Activated T-helper 1 cell treated with anti-CD3 and anti-CD28 coated beads, Interleukin-12 subunit alpha, Interleukin-12 subunit beta, Interleukin-2, Interleukin-4 antibody, amounts not matched to agents 30 ng/mL and 10 ng/mL and 1 ng/mL, durations not matched to agents 14 hours and 24 hours and 36 hours (primary cell): ENCODE data around the gene ERCC5. TPM values are rescaled to one million over a fixed set of nuclear protein-coding genes. Genes with fewer than 3 reads are reported as not detected.

Experiments
- DNase-seq: peaks from one replicate; pipeline ENCODE4 v3.0.0; 2021; ENCODE audit warnings: low spot score
- H3K27ac Mint-ChIP-seq: one replicate; pipeline ENCODE4 v1.8.0; 2021; ENCODE audit warnings: mild to moderate bottlenecking, mixed read lengths
- H3K27me3 Mint-ChIP-seq: one replicate; pipeline ENCODE4 v1.8.0; 2022; ENCODE audit warnings: mild to moderate bottlenecking, moderate library complexity, mixed read lengths; ENCODE audit not compliant: insufficient read depth
- H3K36me3 Mint-ChIP-seq: one replicate; pipeline ENCODE4 v1.8.0; 2021; ENCODE audit warnings: low read depth, mixed read lengths
- H3K4me1 Mint-ChIP-seq: one replicate; pipeline ENCODE4 v1.8.0; 2021; ENCODE audit warnings: low read depth, mixed read lengths
- H3K4me3 Mint-ChIP-seq: one replicate; pipeline ENCODE4 v1.8.0; 2021; ENCODE audit warnings: mild to moderate bottlenecking, moderate library complexity, mixed read lengths
- H3K9me3 Mint-ChIP-seq: one replicate; pipeline ENCODE4 v1.8.0; 2021; ENCODE audit warnings: mixed read lengths
- intact Hi-C: fragments of 100-400 bp; cut with micrococcal nuclease; formaldehyde crosslinking; loops from one replicate; pipeline ENCODE4 v1.15.1; 2024
- total RNA-seq: library from RNA; stranded (reverse); gene quantifications from 2 replicates; pipeline ENCODE4 v1.2.3, GENCODE V29; 2022

ERCC5 gene
- 40.3 and 42.4 TPM in 2 replicates for total RNA-seq

DNA sequence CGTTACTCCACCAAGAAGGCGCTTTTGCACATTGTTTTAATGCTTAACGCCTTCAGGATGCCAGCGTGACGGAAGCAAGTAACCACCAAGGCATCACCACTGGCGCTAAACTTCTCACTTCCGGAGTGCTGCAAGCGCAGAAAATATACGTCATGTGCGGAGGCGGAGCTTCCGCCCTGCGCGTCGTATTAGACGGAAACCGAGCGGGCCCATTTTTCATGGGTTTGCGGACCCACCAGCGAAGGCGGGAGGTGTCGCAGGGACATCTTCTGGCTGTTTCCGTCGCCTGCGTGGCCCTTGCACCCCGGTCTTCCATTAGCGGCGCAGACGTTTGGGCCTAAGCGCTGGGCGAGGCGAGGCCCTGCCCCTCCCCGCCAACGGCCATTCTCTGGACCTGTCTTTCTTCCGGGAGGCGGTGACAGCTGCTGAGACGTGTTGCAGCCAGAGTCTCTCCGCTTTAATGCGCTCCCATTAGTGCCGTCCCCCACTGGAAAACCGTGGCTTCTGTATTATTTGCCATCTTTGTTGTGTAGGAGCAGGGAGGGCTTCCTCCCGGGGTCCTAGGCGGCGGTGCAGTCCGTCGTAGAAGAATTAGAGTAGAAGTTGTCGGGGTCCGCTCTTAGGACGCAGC, at the start of gene ERCC5:
TSS of gene ERCC5 (plus strand) at position 403 of the 631 bp plus-strand sequence. CDS start 235 bp downstream, outside the sequence.
- Mint-ChIP-seq H3K4me1 (peaks cover 51% of the 10 kb centered on the region), H3K9me3 (no peaks in the 10 kb centered on the region), H3K4me3 (peak within 1 kb of the TSS; percentile 95), H3K27ac (peak within 1 kb of the TSS; percentile 99), H3K27me3 (no peaks in the 10 kb centered on the region), H3K36me3 (peaks cover 9% of the 10 kb centered on the region)
- peak; percentile 94 for DNase-seq
- intact Hi-C loops = loop anchor here (1.0 to 5.0 kb wide), 9 partner anchors 45 to 1218 kb away; partner anchors contain the start of genes TEX30 and TPP2

DNA sequence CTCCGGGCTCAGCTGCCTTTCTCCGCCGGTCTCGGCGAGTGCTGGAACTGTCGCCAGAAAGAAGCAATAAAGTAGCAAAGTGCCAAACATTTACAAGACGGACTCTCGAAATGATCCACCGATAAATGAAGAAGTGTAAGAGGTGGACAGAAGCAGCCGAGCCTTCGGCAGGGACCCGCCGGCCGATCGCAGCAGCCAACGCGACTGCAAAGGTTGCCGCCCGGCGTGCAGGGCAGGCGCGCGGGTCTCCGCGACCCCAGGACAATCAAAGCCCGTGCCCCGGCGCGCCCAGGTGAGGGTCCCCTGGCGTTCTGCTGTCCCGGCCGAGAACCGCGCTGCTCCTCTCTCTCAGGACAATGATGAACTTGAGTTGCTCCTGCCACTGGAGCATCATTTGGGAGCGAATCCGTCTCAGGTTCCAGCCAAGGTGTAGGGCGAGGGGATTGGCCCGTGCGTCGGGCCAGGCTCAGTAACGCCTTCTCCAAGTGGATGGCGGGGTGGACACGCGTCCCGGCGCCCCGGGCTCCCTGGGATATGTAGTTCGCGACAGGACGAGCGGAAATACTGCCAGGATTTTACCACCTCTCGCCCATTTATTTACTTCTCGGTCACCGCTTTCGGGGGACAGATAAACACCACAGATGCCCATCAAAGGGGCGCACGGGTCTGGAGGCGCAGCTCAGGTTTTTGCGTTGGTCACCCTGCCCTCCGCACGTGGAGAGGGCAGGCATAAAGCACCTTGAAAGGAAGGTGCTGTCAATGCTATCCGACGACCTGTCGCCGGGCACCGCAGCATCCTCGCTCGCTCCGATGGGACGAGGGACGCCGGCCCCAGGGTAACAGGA, 47.0 kb upstream of the ERCC5 start, which contains the start of the genes BIVM and POGLUT2:
TSS of gene BIVM (plus strand) at position 539 of the 845 bp plus-strand sequence. CDS start 8,149 bp downstream, outside the sequence.
TSS of gene POGLUT2 (minus strand) at position 396 of the 845 bp plus-strand sequence. CDS start at position 90, 306 bp downstream.
- Mint-ChIP-seq H3K4me1 (peaks cover 40% of the 10 kb centered on the region), H3K27ac (peak within 1 kb of the TSS; percentile 91), H3K4me3 (peak within 1 kb of the TSS; percentile 97), H3K9me3 (no peaks in the 10 kb centered on the region), H3K27me3 (no peaks in the 10 kb centered on the region), H3K36me3 (peaks cover 12% of the 10 kb centered on the region)
- intact Hi-C loops = loop anchor here (1.0 kb wide), 2 partner anchors 20 to 74 kb away; no protein-coding TSS in a partner anchor
- peak; percentile 83 for DNase-seq

DNA sequence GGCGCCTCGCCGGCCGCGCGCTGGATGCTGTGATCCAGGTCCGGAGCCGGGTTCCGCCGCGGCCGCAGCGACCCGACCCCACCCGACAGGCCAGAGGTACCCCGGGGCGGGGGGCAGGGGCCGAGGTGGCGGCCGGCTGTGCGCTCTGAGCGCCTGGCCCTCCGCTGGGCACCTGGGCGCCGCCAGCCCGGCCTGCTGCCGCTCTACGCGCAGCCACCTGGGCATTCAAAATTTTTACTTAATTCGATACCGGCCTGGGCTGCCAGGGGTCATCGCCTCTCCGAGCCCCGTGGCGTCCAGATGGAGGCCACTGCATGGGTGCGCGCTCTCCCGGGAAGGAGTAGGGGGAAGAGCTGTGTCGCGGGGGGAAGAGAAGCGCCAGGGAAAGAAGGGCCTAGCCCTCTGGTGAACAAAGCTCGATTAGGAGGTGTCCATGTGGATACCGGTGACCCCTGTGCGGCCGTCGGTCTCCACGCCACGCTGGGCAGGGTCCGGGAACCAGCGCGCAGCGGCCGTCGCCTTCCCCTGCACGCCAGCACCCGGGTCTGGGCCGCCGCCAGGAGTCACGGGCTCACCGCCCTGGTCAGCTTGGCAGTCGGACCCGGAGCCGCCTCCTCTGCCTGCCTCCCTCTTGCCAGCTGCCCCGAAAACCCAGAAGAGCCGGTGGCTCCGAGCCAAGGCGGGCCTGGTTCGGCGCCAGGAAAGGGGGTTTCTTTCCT, 46.2 kb upstream of the ERCC5 start:
- peaks cover 43% of the 10 kb centered on the region for H3K4me1 Mint-ChIP-seq
- H3K9me3 Mint-ChIP-seq = no peaks in the 10 kb centered on the region
- H3K27me3 Mint-ChIP-seq = no peaks in the 10 kb centered on the region
- H3K36me3 Mint-ChIP-seq = peaks cover 12% of the 10 kb centered on the region
- peak; percentile 15 for DNase-seq
- peak overlapping the region; percentile 97 for H3K4me3 Mint-ChIP-seq
- intact Hi-C loops = loop anchor here (1.0 to 10.0 kb wide), 11 partner anchors 15 to 407 kb away; partner anchors contain the start of genes TEX30 and TPP2
- peak overlapping the region; percentile 91 for H3K27ac Mint-ChIP-seq

DNA sequence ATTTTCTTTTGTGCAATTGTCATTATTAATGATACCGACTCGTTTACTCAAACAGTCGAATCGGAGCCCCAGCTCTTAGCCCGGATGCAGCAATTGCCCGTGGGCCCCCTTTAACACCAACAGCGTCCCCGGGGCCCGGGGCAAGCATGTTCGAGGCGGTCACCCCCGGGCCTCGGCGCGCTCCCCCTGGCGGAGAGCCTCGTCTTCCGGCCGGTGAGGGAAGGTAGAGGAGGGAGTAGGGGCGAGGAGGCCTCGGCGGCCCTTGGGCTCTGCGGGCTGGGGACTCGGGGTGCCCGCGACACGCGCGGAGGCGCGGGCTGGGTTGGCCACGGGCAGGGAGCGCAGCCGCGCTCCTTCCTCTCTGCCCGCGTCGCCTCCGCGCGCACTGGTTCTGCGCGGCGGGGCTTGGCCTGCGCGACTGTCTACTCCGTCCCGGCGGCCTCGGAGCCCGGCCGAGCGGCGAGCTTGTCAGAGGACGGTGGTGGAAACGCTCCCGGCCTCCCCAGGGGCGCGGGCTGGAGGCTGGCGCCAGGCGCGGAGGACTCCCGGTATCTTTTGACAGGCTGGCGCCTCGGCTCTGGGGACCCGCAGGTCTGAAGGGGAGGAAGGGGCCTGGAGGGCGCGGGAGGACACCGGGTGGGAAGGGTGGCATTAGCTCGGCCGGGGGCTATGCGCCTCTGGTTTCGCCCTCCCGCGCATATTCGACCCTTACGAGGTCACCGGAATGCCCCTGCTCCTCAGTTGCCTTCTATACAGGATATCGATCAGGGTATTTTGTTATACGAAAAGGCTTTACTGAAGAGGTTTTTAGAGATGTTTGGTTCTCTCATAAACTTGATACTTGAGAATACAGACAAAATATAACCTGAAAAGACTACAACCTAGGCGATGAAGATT, 45.4 kb upstream of the ERCC5 start:
- peak; percentile 83 for DNase-seq
- no peaks in the 10 kb centered on the region for H3K27me3 Mint-ChIP-seq
- H3K9me3 Mint-ChIP-seq = no peaks in the 10 kb centered on the region
- H3K27ac Mint-ChIP-seq = peak overlapping the region; percentile 91
- H3K4me3 Mint-ChIP-seq = peak overlapping the region; percentile 97
- intact Hi-C loops = loop anchor here (1.0 to 10.0 kb wide), 9 partner anchors 14 to 408 kb away; partner anchors contain the start of genes TEX30 and TPP2
- peaks cover 43% of the 10 kb centered on the region for H3K4me1 Mint-ChIP-seq
- H3K36me3 Mint-ChIP-seq = peaks cover 12% of the 10 kb centered on the region

DNA sequence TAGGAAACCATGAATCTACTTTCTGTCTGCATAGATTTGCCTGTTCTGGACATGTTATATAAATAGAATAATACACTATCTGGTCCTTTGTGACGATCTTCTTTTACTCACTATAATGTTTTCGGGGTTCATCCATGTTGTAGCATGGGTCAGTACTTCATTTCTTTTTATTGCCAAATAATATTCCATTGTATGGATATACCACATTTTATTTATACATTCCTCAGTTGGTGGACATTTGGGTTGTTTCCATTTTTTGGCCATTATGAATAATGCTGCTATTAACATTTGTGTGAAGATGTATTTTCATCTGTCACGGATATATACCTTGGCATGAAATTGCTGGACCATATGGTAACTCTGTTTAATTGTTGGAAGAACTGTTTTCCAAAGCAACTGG, 40.2 kb upstream of the ERCC5 start:
- Mint-ChIP-seq H3K36me3 (peaks cover 22% of the 10 kb centered on the region), H3K27ac (no peak overlapping the region), H3K27me3 (no peaks in the 10 kb centered on the region), H3K9me3 (no peaks in the 10 kb centered on the region), H3K4me3 (no peak overlapping the region), H3K4me1 (peaks cover 44% of the 10 kb centered on the region)
- intact Hi-C loops = loop anchor here (10.0 kb wide), 1 partner anchor 51 kb away; a partner anchor contains a TSS
- no peak for DNase-seq

DNA sequence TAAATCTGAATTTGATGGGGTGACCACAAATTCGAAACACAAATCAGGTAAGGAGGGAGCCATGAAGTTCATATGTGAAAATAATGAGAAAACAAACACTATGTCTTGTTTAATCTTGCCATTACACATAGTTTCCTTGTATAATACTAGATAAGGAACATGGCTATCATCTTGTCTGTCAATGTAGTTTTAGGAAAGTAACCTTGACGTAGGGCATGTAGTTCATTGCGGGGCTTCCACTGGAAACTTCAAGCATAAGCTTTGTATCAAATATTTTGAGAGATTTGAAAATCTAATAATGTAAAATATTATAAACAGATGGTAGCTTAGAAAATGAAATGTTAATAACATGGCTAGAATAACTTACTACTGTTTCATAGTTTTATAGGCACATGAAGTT, 38.1 kb upstream of the ERCC5 start:
- Mint-ChIP-seq H3K4me1 (peaks cover 33% of the 10 kb centered on the region), H3K27me3 (no peaks in the 10 kb centered on the region), H3K36me3 (peaks cover 28% of the 10 kb centered on the region), H3K27ac (no peak overlapping the region), H3K9me3 (peaks cover 9% of the 10 kb centered on the region), H3K4me3 (no peak overlapping the region)
- intact Hi-C loops = loop anchor here (10.0 kb wide), 1 partner anchor 53 kb away; a partner anchor contains a TSS
- DNase-seq = no peak

DNA sequence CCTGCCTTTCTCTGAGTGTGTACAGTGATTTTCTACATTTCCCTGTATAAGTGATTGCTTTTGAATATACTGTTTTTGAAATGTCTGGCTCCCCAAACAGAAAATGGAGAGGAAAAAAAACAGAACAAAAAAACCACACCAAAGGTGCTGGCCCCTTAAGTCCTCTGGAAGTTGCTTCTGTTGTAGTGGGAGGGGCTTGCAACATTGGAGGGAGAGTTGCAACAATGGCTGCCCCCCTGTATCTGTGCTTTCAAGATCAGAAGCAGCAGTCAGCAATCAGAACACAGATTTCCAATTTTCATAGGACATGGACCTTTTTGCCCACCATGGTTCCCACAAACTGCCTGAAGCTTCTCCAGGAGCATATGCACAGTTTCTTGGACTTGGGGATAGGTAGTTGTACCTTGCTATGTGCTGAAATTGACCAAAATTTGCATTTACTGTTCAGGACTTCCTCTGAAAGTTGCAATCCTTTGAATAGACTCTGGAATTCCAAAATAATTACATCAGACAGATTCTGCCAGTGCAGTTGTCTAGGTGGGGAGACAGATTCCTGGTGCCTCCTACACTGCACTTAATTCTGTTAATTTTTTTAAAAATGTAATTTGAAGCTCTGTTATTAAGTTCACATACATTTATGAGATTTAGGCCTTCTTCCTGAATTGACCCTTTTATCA, 33.1 kb upstream of the ERCC5 start:
- Mint-ChIP-seq H3K4me1 (peaks cover 27% of the 10 kb centered on the region), H3K36me3 (peaks cover 29% of the 10 kb centered on the region), H3K27me3 (no peaks in the 10 kb centered on the region), H3K9me3 (peaks cover 9% of the 10 kb centered on the region), H3K4me3 (no peak overlapping the region), H3K27ac (no peak overlapping the region)
- intact Hi-C loops = no loop called here
- DNase-seq = no peak

DNA sequence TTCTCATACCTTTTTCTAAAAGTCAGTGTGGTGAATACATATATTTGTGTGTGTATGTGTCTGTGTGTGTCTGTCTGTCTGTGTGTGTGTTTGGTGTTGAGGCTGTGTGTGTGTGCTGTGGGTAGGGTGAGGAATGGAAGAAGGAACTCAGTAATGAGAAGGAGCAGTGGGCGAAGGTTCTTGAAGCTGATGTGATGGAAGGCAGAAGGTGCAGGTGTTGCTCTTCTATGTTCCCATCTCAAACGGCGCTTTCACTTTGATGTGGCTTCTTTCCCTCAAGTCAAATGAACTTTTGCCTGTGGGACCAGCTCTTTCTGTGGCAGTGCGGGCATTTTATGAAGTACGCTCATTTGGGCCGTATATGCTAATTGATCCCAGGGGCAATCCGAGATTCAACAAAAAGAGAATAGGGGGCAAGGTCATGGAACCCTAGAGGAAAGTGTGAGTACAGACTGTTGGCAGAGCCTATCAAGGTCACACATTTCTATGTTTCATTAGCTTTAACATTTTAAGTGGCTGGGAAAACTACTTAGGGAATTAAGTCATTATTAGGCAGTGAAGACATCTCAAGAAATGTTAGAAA, 31.7 kb upstream of the ERCC5 start:
- H3K4me1 Mint-ChIP-seq = peaks cover 23% of the 10 kb centered on the region
- H3K36me3 Mint-ChIP-seq = peaks cover 29% of the 10 kb centered on the region
- no peak for DNase-seq
- no peak overlapping the region for H3K4me3 Mint-ChIP-seq
- intact Hi-C loops = loop anchor here (2.0 kb wide), 1 partner anchor 13 kb away; no protein-coding TSS in a partner anchor
- H3K9me3 Mint-ChIP-seq = peaks cover 9% of the 10 kb centered on the region
- no peak overlapping the region for H3K27ac Mint-ChIP-seq
- no peaks in the 10 kb centered on the region for H3K27me3 Mint-ChIP-seq

DNA sequence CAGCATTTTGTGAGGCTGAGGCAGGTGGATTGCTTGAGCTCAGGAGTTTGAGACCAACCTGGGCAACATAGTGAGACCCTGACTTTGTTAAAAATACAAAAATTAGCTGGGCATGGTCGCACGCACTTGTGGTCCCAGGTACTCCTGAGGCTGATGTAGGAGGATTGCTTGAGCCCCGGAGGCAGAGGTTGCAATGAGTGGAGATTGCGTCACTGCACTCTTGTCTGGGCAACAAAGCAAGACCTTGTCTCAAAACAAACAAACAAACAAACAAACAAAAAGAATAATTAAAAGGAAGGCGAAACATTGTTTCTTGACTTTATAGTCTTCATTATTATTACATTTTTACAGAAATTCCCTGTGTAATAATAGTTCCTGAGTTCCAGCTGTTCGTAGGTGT, 31.0 kb upstream of the ERCC5 start:
- Mint-ChIP-seq H3K36me3 (peaks cover 34% of the 10 kb centered on the region), H3K27ac (no peak overlapping the region), H3K4me3 (no peak overlapping the region), H3K27me3 (no peaks in the 10 kb centered on the region), H3K9me3 (peaks cover 9% of the 10 kb centered on the region), H3K4me1 (peaks cover 27% of the 10 kb centered on the region)
- intact Hi-C loops = loop anchor here (2.0 kb wide), 1 partner anchor 14 kb away; no protein-coding TSS in a partner anchor
- no peak for DNase-seq

DNA sequence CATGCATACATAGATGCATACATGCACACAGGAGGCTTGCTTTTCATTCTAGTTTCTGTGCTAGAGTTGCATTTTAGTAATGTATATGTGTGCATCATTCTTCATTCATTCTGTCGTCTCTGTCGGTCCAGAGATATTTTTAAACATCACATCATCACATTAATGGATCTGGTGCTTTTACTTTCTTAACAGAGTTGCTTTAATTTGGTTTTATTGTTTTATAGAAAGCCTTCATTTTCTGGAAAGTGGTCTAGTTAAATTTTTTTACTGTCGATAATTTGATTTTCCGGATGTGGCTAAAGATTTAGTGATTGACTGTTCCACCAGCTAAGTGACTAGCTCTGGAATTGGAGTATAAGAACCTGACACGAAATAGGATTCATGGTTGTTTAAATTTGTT, 30.0 kb upstream of the ERCC5 start:
- no peak for DNase-seq
- H3K4me3 Mint-ChIP-seq = no peak overlapping the region
- peaks cover 9% of the 10 kb centered on the region for H3K9me3 Mint-ChIP-seq
- H3K27me3 Mint-ChIP-seq = no peaks in the 10 kb centered on the region
- peaks cover 35% of the 10 kb centered on the region for H3K36me3 Mint-ChIP-seq
- H3K4me1 Mint-ChIP-seq = peaks cover 27% of the 10 kb centered on the region
- H3K27ac Mint-ChIP-seq = no peak overlapping the region
- intact Hi-C loops = loop anchor here (2.0 kb wide), 1 partner anchor 15 kb away; no protein-coding TSS in a partner anchor

DNA sequence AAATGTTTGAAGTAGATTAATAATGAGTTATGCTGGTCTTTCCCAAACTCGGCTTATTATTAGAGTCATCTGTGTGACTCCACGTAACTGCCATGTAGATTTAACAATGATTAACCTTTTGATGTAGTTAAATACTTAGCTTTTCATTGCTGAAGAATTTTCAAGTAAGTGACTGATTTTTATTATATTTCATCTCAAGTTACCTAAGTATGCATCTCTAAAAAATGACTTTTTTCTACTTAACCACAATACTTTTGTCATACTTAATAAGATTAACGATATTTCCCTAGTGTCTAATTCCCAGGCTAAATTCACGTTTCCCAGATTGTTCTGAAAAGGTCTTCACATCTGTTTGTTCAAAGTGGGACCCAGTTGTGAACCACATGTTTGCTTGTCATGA, 29.1 kb upstream of the ERCC5 start:
- Mint-ChIP-seq H3K9me3 (peaks cover 6% of the 10 kb centered on the region), H3K27ac (no peak overlapping the region), H3K36me3 (peaks cover 30% of the 10 kb centered on the region), H3K4me1 (peaks cover 27% of the 10 kb centered on the region), H3K4me3 (no peak overlapping the region), H3K27me3 (no peaks in the 10 kb centered on the region)
- intact Hi-C loops = no loop called here
- DNase-seq = no peak
